ENCODE measurements around the gene RPLP1. TPM values are rescaled to one million over a fixed set of nuclear protein-coding genes. Genes with fewer than 3 reads are reported as not detected.

The RPLP1 gene
- total and polyA plus RNA-seq, 9 of the 15 experiments (the other 6 are each of a cell fraction or from before 2014, with no cell fraction given): 76.3 to 3,053 (median 847) TPM

GRCh38 chr15:69405110-69405509 is 47.5 kb upstream of the RPLP1 start (continued):
- no peak for TF ChIP-seq ZNF274 (IDR thresholded peaks at IDR 0.05; ENCODE audit: borderline replicate concordance, low read depth, low read length)
- TF ChIP-seq ZC3H11A (IDR thresholded peaks at IDR 0.05; ENCODE audit: low read depth, low read length): no peak
- 0 out of 2 replicates have a peak, but pooled peaks have one; percentile 13 for TF ChIP-seq MAFK (IDR thresholded peaks at IDR 0.05; ENCODE audit: low read length)
- no peak for TF ChIP-seq MAZ (CRISPR knock-in tag; conservative IDR thresholded peaks at IDR 0.05 in 1 of 2, IDR thresholded peaks at IDR 0.05 in 1 of 2)
- TF ChIP-seq ZNF197 (CRISPR knock-in tag; IDR thresholded peaks at IDR 0.05; ENCODE audit: low read depth): no peak

DNA sequence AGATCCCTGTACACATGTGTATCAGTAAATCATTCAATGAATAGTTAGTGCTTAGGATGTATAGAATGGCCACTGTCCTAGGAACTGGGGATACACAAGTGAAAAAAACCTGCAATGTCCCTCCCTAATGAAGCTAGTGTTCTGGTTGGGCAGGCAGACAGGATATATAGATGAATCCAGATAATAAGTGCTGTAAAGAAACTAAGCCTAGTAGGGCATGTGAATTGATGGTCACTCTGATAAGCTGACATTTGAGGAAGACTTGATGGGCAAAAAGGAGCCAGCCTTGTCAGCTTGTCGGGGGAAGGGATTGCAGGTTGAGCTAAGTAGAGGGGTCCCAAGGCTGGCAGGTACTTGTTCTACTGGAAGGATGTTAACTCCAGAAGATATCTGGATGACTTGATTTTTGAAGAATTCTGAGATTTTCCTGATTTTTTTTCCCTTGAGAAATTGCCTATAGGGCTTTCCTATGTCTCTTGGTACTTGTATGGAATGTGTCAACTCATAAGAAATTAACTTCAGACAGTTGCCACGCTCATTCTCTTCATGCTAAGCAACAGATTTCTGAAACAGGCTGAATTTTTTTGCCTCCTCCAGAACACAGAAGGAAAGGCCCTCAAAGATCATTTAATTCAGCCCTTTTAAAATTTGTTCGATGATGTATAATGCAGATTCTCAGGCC is 44.8 kb upstream of the RPLP1 start:
- H3K79me2 ChIP-seq (ENCODE audit: control insufficient read depth, insufficient read depth, low read length): no peaks in the 10 kb centered on the region
- in situ Hi-C loops (cut with MboI) (no loop called here), intact Hi-C loops (cut with micrococcal nuclease) (no loop called here)
- FAIRE-seq (no peak), DNase-seq (ENCODE audit: extremely low read depth in 1 of 4, low spot score in 3 of 4) (no peak), ATAC-seq (no peak)
- no peaks in the 10 kb centered on the region for H4K20me1 ChIP-seq (replicated peaks; ENCODE audit: control insufficient read depth, insufficient read depth, low read length)
- no peak overlapping the region for H3K9ac ChIP-seq (ENCODE audit: insufficient read depth in 1 of 2, low read depth in 2 of 2, low read length in 2 of 2)
- H3K36me3 ChIP-seq (ENCODE audit: control insufficient read depth, insufficient read depth, low read length): no peaks in the 10 kb centered on the region
- H3K4me2 ChIP-seq (ENCODE audit: insufficient read depth, low read length): no peak overlapping the region
- no peak overlapping the region for H3K27ac ChIP-seq (ENCODE audit: extremely low read depth, low read depth, low read length)
- no peaks in the 10 kb centered on the region for H3K4me1 ChIP-seq (replicated peaks in 1 of 2; ENCODE audit: control insufficient read depth in 2 of 2, insufficient read depth in 2 of 2, low read length in 2 of 2)
- no peak overlapping the region for H2AFZ ChIP-seq (ENCODE audit: low read depth, low read length)
- ChIA-PET POLR2A (interaction anchor here (0.9 kb wide), 1 partner anchor 9 kb away, joined by 3 read pairs; no protein-coding TSS in a partner anchor), CTCF (ENCODE audit: low intra/inter-chr PET ratio) (no interaction called here)
- 34% methylated on average over 3 of the region's 3 CpGs for WGBS (ENCODE audit: insufficient coverage, low coverage, missing lambda C conversion rate)
- no peak overlapping the region for H3K4me3 ChIP-seq
- H3K9me1 ChIP-seq (ENCODE audit: control insufficient read depth, insufficient read depth, low read length): no peaks in the 10 kb centered on the region
- no peaks in the 10 kb centered on the region; a peak in 1 of 5 replicates for H3K27me3 ChIP-seq (ENCODE audit: control insufficient read depth in 2 of 2, insufficient read depth in 2 of 2, low read length in 2 of 2)
- no TSS peak for BruUV-seq (replicated peaks)
- H3K9me3 ChIP-seq (replicated peaks; ENCODE audit: control insufficient read depth, insufficient read depth, low read depth, low read length): no peaks in the 10 kb centered on the region
- TF ChIP-seq RUNX1 (IDR thresholded peaks at IDR 0.05; ENCODE audit: low read depth) (no peak), ERF (CRISPR knock-in tag; IDR thresholded peaks at IDR 0.05) (no peak), COPS2 (conservative IDR thresholded peaks at IDR 0.05) (no peak), BRCA1 (IDR thresholded peaks at IDR 0.05) (no peak), BRCA1 (CRISPR knock-in tag; IDR thresholded peaks at IDR 0.05) (no peak), HMG20B (CRISPR knock-in tag; IDR thresholded peaks at IDR 0.05) (no peak), PTRF (tag; IDR thresholded peaks at IDR 0.05) (no peak), ZNF766 (CRISPR knock-in tag; conservative IDR thresholded peaks at IDR 0.05) (no peak), SIN3A (IDR thresholded peaks at IDR 0.05; ENCODE audit: borderline replicate concordance in 2 of 2, control insufficient read depth in 1 of 2, low read depth in 2 of 2, low read length in 2 of 2) (no peak), FOXK2 (conservative IDR thresholded peaks at IDR 0.05 in 1 of 2, IDR thresholded peaks at IDR 0.05 in 1 of 2; ENCODE audit: low read depth in 2 of 2) (no peak), ZNF584 (CRISPR knock-in tag; IDR thresholded peaks at IDR 0.05; ENCODE audit: low read depth) (no peak)
- TF ChIP-seq, protein P1, sequence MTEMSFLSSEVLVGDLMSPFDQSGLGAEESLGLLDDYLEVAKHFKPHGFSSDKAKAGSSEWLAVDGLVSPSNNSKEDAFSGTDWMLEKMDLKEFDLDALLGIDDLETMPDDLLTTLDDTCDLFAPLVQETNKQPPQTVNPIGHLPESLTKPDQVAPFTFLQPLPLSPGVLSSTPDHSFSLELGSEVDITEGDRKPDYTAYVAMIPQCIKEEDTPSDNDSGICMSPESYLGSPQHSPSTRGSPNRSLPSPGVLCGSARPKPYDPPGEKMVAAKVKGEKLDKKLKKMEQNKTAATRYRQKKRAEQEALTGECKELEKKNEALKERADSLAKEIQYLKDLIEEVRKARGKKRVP (CRISPR knock-in tag; IDR thresholded peaks at IDR 0.05): no peak
- TF ChIP-seq, protein P2, sequence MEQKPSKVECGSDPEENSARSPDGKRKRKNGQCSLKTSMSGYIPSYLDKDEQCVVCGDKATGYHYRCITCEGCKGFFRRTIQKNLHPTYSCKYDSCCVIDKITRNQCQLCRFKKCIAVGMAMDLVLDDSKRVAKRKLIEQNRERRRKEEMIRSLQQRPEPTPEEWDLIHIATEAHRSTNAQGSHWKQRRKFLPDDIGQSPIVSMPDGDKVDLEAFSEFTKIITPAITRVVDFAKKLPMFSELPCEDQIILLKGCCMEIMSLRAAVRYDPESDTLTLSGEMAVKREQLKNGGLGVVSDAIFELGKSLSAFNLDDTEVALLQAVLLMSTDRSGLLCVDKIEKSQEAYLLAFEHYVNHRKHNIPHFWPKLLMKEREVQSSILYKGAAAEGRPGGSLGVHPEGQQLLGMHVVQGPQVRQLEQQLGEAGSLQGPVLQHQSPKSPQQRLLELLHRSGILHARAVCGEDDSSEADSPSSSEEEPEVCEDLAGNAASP (IDR thresholded peaks at IDR 0.05): no peak

Data from K562 (cell line).